IMR-90 (cell line): ENCODE results near the gene SUGCT. TPM values are rescaled to one million over a fixed set of nuclear protein-coding genes. Genes with fewer than 3 reads are reported as not detected.

Experiments
- ATAC-seq: fragments of 200-7000 bp; cut with Tn5 transposase; 2 replicates; pipeline ENCODE4 v1.9.1; 2020; ENCODE audit warnings: low read depth, mild to moderate bottlenecking, moderate library complexity
- BruUV-seq: library from RNA; stranded (reverse); fragments of 400-500 nt; replicated peaks from 2 replicates; lab custom pipeline; 2021; lab: Mats Ljungman, UMichigan
- CTCF ChIA-PET: fragments of 300-600 bp; formaldehyde crosslinking; extraction: SDS; loops from one replicate; lab custom pipeline; 2021; ENCODE audit warnings: antibody characterized with exemption; lab: Yijun Ruan, JAX
- POLR2A ChIA-PET: fragments of 300-600 bp; sonication (Branson Sonifier 250); formaldehyde crosslinking; loops from one replicate; lab custom pipeline; 2022; ENCODE audit warnings: antibody characterized with exemption; ENCODE audit not compliant: unreplicated experiment; lab: Charles Lee
- DNase-seq: peaks from one replicate; pipeline ENCODE4 v3.0.0; 2013
- H2AFZ ChIP-seq: replicated peaks from 2 replicates; pipeline ENCODE3; 2013; ENCODE audit warnings: low read length, mild to moderate bottlenecking; ENCODE audit not compliant: poor library complexity
- H2AK5ac ChIP-seq: 2 replicates; pipeline ENCODE4 v1.6.1; 2013; ENCODE audit warnings: low read depth, low read length, inconsistent platforms
- H2AK9ac ChIP-seq: replicated peaks from 2 replicates; pipeline ENCODE3; 2013; ENCODE audit warnings: mild to moderate bottlenecking, low read depth, low read length, moderate library complexity; ENCODE audit not compliant: poor library complexity
- H2BK120ac ChIP-seq: 2 replicates; pipeline ENCODE4 v1.6.1; 2013; ENCODE audit warnings: low read depth, low read length, inconsistent platforms
- H2BK15ac ChIP-seq: 3 replicates; pipeline ENCODE4 v1.6.1; 2013; ENCODE audit warnings: low read depth, low read length, inconsistent platforms
- H2BK20ac ChIP-seq: 2 replicates; pipeline ENCODE4 v1.6.1; 2013; ENCODE audit warnings: low read depth, mild to moderate bottlenecking, inconsistent platforms, low read length, moderate library complexity
- H2BK5ac ChIP-seq: 2 replicates; pipeline ENCODE4 v1.6.1; 2013; ENCODE audit warnings: mild to moderate bottlenecking, low read depth, low read length, inconsistent platforms; ENCODE audit not compliant: poor library complexity, severe bottlenecking
- H3K14ac ChIP-seq: replicated peaks from 2 replicates; pipeline ENCODE4 v1.6.1; 2013; ENCODE audit warnings: low read depth, low read length, inconsistent platforms
- H3K18ac ChIP-seq: 2 replicates; pipeline ENCODE4 v1.6.1; 2013; ENCODE audit warnings: low read depth, low read length, control low read depth
- H3K23ac ChIP-seq: 2 replicates; pipeline ENCODE4 v1.6.1; 2013; ENCODE audit warnings: low read depth, low read length, inconsistent platforms
- H3K27ac ChIP-seq: 2 replicates; pipeline ENCODE4 v1.5.1; 2013; ENCODE audit warnings: mild to moderate bottlenecking, control low read depth, low read length; ENCODE audit not compliant: insufficient read depth
- H3K27me3 ChIP-seq: 2 replicates; pipeline ENCODE4 v1.6.1; 2013; ENCODE audit warnings: low read length; ENCODE audit not compliant: control insufficient read depth, insufficient read depth
- H3K36me3 ChIP-seq: 2 replicates; pipeline ENCODE4 v1.6.1; 2013; ENCODE audit warnings: low read length, mixed read lengths; ENCODE audit not compliant: control insufficient read depth, insufficient read depth
- H3K4ac ChIP-seq: 2 replicates; pipeline ENCODE4 v1.6.1; 2013; ENCODE audit warnings: low read depth, low read length, inconsistent platforms
- H3K4me1 ChIP-seq: 2 replicates; pipeline ENCODE4 v1.6.1; 2013; ENCODE audit warnings: low read length, mixed read lengths; ENCODE audit not compliant: control insufficient read depth, insufficient read depth
- H3K4me2 ChIP-seq: 2 replicates; pipeline ENCODE4 v1.6.1; 2013; ENCODE audit warnings: low read depth, mild to moderate bottlenecking, control low read depth, low read length, moderate library complexity
- H3K4me3 ChIP-seq: 2 replicates; pipeline ENCODE4 v1.5.1; 2013; ENCODE audit warnings: low read depth, mild to moderate bottlenecking, control low read depth, low read length, moderate library complexity; ENCODE audit not compliant: insufficient read depth
- H3K56ac ChIP-seq: 2 replicates; pipeline ENCODE4 v1.6.1; 2013; ENCODE audit warnings: low read length, inconsistent platforms; ENCODE audit not compliant: insufficient read depth; ENCODE audit errors: extremely low read depth
- H3K79me1 ChIP-seq, 2 experiments: 2 replicates each; pipeline ENCODE4 v1.6.1; 2013; ENCODE audit warnings: low read length in 2 of 2, inconsistent platforms in 1 of 2, low read depth in 1 of 2
- H3K9ac ChIP-seq: 2 replicates; pipeline ENCODE4 v1.6.1; 2013; ENCODE audit warnings: low read depth, low read length, control low read depth
- H3K9me1 ChIP-seq: 2 replicates; pipeline ENCODE4 v1.6.1; 2013; ENCODE audit warnings: low read length, inconsistent platforms; ENCODE audit not compliant: insufficient read depth
- H3K9me3 ChIP-seq: 2 replicates; pipeline ENCODE4 v1.6.1; 2013; ENCODE audit warnings: low read length; ENCODE audit not compliant: control insufficient read depth, insufficient read depth
- H4K20me1 ChIP-seq: 2 replicates; pipeline ENCODE4 v1.6.1; 2013; ENCODE audit warnings: low read length, inconsistent platforms; ENCODE audit not compliant: insufficient read depth
- H4K5ac ChIP-seq: 2 replicates; pipeline ENCODE4 v1.6.1; 2013; ENCODE audit warnings: mild to moderate bottlenecking, low read depth, low read length, control low read depth
- H4K8ac ChIP-seq, 2 experiments: 2 replicates each; pipeline ENCODE4 v1.6.1; 2013; ENCODE audit warnings: low read depth in 2 of 2, low read length in 2 of 2, control low read depth in 1 of 2, inconsistent platforms in 1 of 2
- H4K91ac ChIP-seq: 2 replicates; pipeline ENCODE4 v1.6.1; 2013; ENCODE audit warnings: low read depth, low read length, inconsistent platforms; ENCODE audit not compliant: insufficient read depth
- BHLHE40 ChIP-seq: fragments of 150-350 bp; IDR thresholded peaks from 2 replicates; pipeline ENCODE4 v1.6.1; 2016; ENCODE audit warnings: mild to moderate bottlenecking, low read depth, low read length
- FOS ChIP-seq: fragments of 150-350 bp; IDR thresholded peaks from 2 replicates; pipeline ENCODE4 v1.6.1; 2016; ENCODE audit warnings: low read depth, low read length
- SMC3 ChIP-seq: fragments of 150-350 bp; IDR thresholded peaks from 2 replicates; pipeline ENCODE4 v1.6.1; 2016; ENCODE audit warnings: low read depth, mild to moderate bottlenecking, antibody characterized with exemption, low read length, moderate library complexity
- WGBS, 2 experiments: methylation state at CpG; one replicate each; pipeline versions ENCODE4 v1.1.5 to v1.1.7; 2013; ENCODE audit warnings: missing lambda C conversion rate in 2 of 2; ENCODE audit not compliant: insufficient read length in 1 of 2; ENCODE audit errors: extremely low coverage in 2 of 2; 5-methylcytosine and 5-hydroxymethylcytosine counted together
- dilution Hi-C: fragments of 300-500 bp; cut with HindIII; formaldehyde crosslinking; loops from one replicate; pipeline ENCODE4 v1.14.3; 2018; ENCODE audit warnings: low sequenced_read_pairs; ENCODE audit not compliant: unreplicated experiment
- in situ Hi-C: fragments of 300-500 bp; cut with MboI; formaldehyde crosslinking; loops from 3 replicates; pipeline ENCODE4 v1.14.3; 2019; ENCODE audit warnings: low sequenced_read_pairs, inconsistent platforms, mixed read lengths
- intact Hi-C: fragments of 100-400 bp; cut with micrococcal nuclease; formaldehyde crosslinking; loops from 2 replicates; pipeline ENCODE4 v1.10.0; 2022
- polyA plus RNA-seq, 3 experiments: library from polyadenylated mRNA; depleted of rRNA; stranded (reverse); fragments of >200 nt; gene quantifications; 2 replicates each; pipeline ENCODE4 v1.2.3, GENCODE V29; 2012; ENCODE audit warnings: low replicate concordance in 1 of 3
- total RNA-seq: library from RNA; depleted of rRNA; stranded (reverse); fragments of >200 nt; gene quantifications from 2 replicates; pipeline ENCODE4 v1.2.3, GENCODE V29; 2012

Gene SUGCT
- total and polyA plus RNA-seq, 2 of the 4 experiments (the other 2 are of a cell fraction), result 5.9 to 8.3 TPM

- Histone ChIP-seq H3K23ac (no peak overlapping the region), H3K36me3 (no peaks in the 10 kb centered on the region), H3K4me3 (no peak overlapping the region), H3K14ac (no peak overlapping the region), H3K4me2 (no peak overlapping the region), H2BK20ac (no peak overlapping the region), H3K4ac (no peak overlapping the region), H3K9me1 (peaks cover 8% of the 10 kb centered on the region), H4K8ac (no peak overlapping the region), H4K20me1 (no peaks in the 10 kb centered on the region; the same call in 1 of the 2 replicates), H3K27ac (no peak overlapping the region), H3K18ac (no peak overlapping the region), H3K9me3 (no peaks in the 10 kb centered on the region; the same call in 1 of the 2 replicates), H3K4me1 (peaks cover 9% of the 10 kb centered on the region), H3K27me3 (no peaks in the 10 kb centered on the region), H4K91ac (no peak overlapping the region), H2BK5ac (no peak overlapping the region), H3K79me1 (no peaks in the 10 kb centered on the region), H2AK9ac (no peak overlapping the region), H2BK15ac (no peak overlapping the region), H2AK5ac (no peak overlapping the region), H3K56ac (no peak overlapping the region), H4K5ac (no peak overlapping the region), H2AFZ (no peak overlapping the region), H2BK120ac (no peak overlapping the region), H3K9ac (no peak overlapping the region)
- DNase-seq, result no peak
- TF ChIP-seq BHLHE40, result no peak
- no peak for TF ChIP-seq FOS
- no peak for TF ChIP-seq SMC3
- ChIA-PET CTCF (interaction anchor here (0.6 to 0.7 kb wide), 2 partner anchors 104 to 225 kb away, joined by 3 read pairs; no protein-coding TSS in a partner anchor), POLR2A (no interaction called here)
- no peak for ATAC-seq
- BruUV-seq, result no TSS peak
- in situ Hi-C loops (no loop called here), intact Hi-C loops (no loop called here), dilution Hi-C loops (no loop called here)
- WGBS, 2 experiments, result no CpG with 5 or more reads among the region's 5 CpGs
Observed at GRCh38 chr7:40582539-40582938, 447.7 kb downstream of the SUGCT start.
